CD8-positive, alpha-beta memory T cell (primary cell): ENCODE measurements around the gene DCC. TPM values are rescaled to one million over a fixed set of nuclear protein-coding genes. Genes with fewer than 3 reads are reported as not detected.

Experiments
- CTCF ChIA-PET: fragments of 350-600 bp; sonication (Branson Sonifier 250); formaldehyde crosslinking; loops from one replicate; lab custom pipeline; 2021; ENCODE audit warnings: antibody characterized with exemption; lab: Charles Lee
- POLR2A ChIA-PET: fragments of 350-600 bp; sonication (Branson Sonifier 250); formaldehyde crosslinking; loops from one replicate; lab custom pipeline; 2021; ENCODE audit warnings: antibody characterized with exemption; lab: Charles Lee
- DNase-seq, 5 donors: peaks; one replicate each; pipeline versions ENCODE4 v3.0.0 to v3.0.0-alpha.2; 2020 to 2022; ENCODE audit warnings: mixed read lengths in 1 of 5
- H3K27ac ChIP-seq: one replicate; pipeline ENCODE4 v1.7.0; 2013; ENCODE audit warnings: low read depth, mild to moderate bottlenecking, low read length, moderate library complexity
- H3K27me3 ChIP-seq: 2 replicates; pipeline ENCODE4 v1.7.0; 2013; ENCODE audit warnings: low read length, mild to moderate bottlenecking; ENCODE audit not compliant: insufficient read depth, poor library complexity, severe bottlenecking
- H3K36me3 ChIP-seq: 2 replicates; pipeline ENCODE4 v1.7.0; 2013; ENCODE audit warnings: mild to moderate bottlenecking, low read length, moderate library complexity; ENCODE audit not compliant: insufficient read depth
- H3K4me1 ChIP-seq: 2 replicates; pipeline ENCODE4 v1.7.0; 2013; ENCODE audit warnings: mild to moderate bottlenecking, low read length, moderate library complexity; ENCODE audit not compliant: insufficient read depth
- H3K4me3 ChIP-seq: 2 replicates; pipeline ENCODE4 v1.7.0; 2013; ENCODE audit warnings: mild to moderate bottlenecking, low read length
- H3K9me3 ChIP-seq: 2 replicates; pipeline ENCODE4 v1.7.0; 2013; ENCODE audit warnings: mild to moderate bottlenecking, low read length
- H3K27ac Mint-ChIP-seq, 8 donors: one replicate each; pipeline ENCODE4 v1.8.0; 2020 to 2021; ENCODE audit warnings: mixed read lengths in 8 of 8, mild to moderate bottlenecking in 6 of 8, inconsistent platforms in 3 of 8, moderate library complexity in 3 of 8
- H3K27me3 Mint-ChIP-seq, 2 donors: one replicate each; pipeline ENCODE4 v1.8.0; 2020 to 2021; ENCODE audit warnings: mixed read lengths in 2 of 2, mild to moderate bottlenecking in 1 of 2, moderate library complexity in 1 of 2
- H3K36me3 Mint-ChIP-seq, 3 donors: one replicate each; pipeline ENCODE4 v1.8.0; 2020 to 2021; ENCODE audit warnings: mixed read lengths in 3 of 3, inconsistent platforms in 1 of 3, mild to moderate bottlenecking in 1 of 3
- H3K4me1 Mint-ChIP-seq, 3 donors: one replicate each; pipeline ENCODE4 v1.8.0; 2020 to 2021; ENCODE audit warnings: mixed read lengths in 3 of 3, inconsistent platforms in 1 of 3, mild to moderate bottlenecking in 1 of 3
- H3K4me3 Mint-ChIP-seq, 7 donors: one replicate each; pipeline ENCODE4 v1.8.0; 2020 to 2021; ENCODE audit warnings: mixed read lengths in 7 of 7, mild to moderate bottlenecking in 6 of 7, moderate library complexity in 4 of 7, inconsistent platforms in 2 of 7
- H3K9me3 Mint-ChIP-seq, 5 donors: one replicate each; pipeline ENCODE4 v1.8.0; 2020 to 2022; ENCODE audit warnings: mixed read lengths in 5 of 5, mild to moderate bottlenecking in 3 of 5, moderate library complexity in 2 of 5, inconsistent platforms in 1 of 5
- polyA plus RNA-seq: library from polyadenylated mRNA; unstranded; fragments of 300-500 nt; fragmentation: Illumina TruSeq; gene quantifications from one replicate; pipeline ENCODE4 v1.2.3, GENCODE V29; 2021
- total RNA-seq, 2 experiments: library from RNA; stranded (reverse); gene quantifications; one replicate each; pipeline ENCODE4 v1.2.3, GENCODE V29; 2021

The DCC gene
- total and polyA plus RNA-seq, 3 experiments from 2014 or later, result not detected

DNA sequence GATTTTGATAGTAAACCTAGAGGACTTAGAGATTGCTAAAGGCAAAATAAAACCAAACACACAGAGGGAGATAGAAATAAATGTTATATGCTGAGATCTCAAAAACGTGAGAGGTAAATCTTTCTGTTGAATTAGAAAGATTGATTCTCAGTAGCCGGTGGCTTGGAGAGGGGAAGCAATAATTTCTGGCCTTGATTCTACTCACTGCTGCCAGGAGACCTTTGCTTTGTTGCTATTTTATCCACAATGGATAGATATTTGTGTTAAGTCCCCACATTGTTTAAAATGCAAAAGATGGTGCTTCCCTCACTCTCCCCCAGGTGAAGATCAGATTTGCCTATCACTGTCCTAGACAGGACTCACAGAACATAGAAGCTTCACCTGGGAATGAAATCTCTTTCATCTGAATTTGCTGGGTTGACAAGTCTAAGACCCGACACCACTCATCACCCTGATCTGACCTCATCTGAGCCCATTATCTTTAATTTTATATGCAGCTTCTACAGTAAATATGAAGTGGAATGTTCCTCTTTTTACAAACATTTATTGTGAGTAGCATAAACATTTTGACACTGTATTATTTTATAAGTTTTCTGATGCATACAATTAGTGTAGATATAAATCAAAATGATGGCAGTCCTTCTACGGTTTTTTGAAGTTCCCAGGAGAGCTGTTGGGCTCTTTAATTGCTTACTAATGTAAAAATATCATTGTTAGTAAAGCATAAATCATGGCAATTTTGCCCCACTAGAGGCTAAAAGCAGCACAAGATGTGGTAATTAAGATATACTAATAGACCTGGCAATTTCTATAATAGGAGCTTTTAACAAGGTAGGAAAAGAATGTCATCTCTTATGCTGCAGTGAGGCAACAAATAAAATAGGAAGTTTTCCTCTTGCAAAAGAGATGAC, 149.7 kb downstream of the DCC start:
- no peak for DNase-seq
- H3K4me3 ChIP-seq, result no peak overlapping the region
- H3K4me1 ChIP-seq, result no peaks in the 10 kb centered on the region
- no peaks in the 10 kb centered on the region for H3K36me3 ChIP-seq
- H3K4me1 Mint-ChIP-seq, result no peaks in the 10 kb centered on the region
- no peak overlapping the region for H3K27ac Mint-ChIP-seq
- H3K9me3 Mint-ChIP-seq, result peaks cover 7 to 12% (median 9%) of the 10 kb centered on the region in 5 donors
- ChIA-PET POLR2A (no interaction called here), CTCF (interaction anchor here (1.6 kb wide), 1 partner anchor 40 kb away, joined by 3 read pairs; no protein-coding TSS in a partner anchor)
- H3K27me3 ChIP-seq, result no peaks in the 10 kb centered on the region
- H3K4me3 Mint-ChIP-seq, result no peak overlapping the region
- H3K36me3 Mint-ChIP-seq, result no peaks in the 10 kb centered on the region
- H3K9me3 ChIP-seq, result peaks cover 3% of the 10 kb centered on the region
- H3K27ac ChIP-seq, result no peak overlapping the region
- no peaks in the 10 kb centered on the region for H3K27me3 Mint-ChIP-seq

DNA sequence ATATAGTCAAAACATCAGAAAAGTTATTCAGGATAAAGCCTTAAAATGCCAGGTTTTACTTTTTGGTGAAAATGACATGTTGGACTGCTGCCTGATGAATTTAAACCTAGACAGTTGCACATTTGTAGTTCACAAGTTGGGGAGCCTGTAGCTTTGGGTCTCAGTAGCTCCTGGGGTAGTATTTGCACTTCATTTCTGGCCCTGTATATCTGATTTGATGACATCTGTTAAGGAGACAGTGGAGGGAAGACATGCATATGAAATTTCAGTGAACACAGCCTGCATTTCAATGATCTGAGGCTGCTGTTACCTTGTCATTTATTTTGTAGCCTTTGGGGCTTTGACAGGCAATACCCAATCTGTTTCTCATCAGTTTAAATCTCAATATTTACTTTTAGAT, 156.4 kb downstream of the DCC start:
- Mint-ChIP-seq H3K9me3 (peaks cover 7 to 21% (median 8%) of the 10 kb centered on the region in 5 donors), H3K27ac (no peak overlapping the region), H3K4me3 (no peak overlapping the region), H3K27me3 (no peaks in the 10 kb centered on the region), H3K36me3 (no peaks in the 10 kb centered on the region), H3K4me1 (no peaks in the 10 kb centered on the region)
- no peaks in the 10 kb centered on the region for H3K36me3 ChIP-seq
- CTCF ChIA-PET, result no interaction called here
- POLR2A ChIA-PET, result no interaction called here
- H3K27me3 ChIP-seq, result no peaks in the 10 kb centered on the region
- H3K4me1 ChIP-seq, result no peaks in the 10 kb centered on the region
- no peak for DNase-seq
- H3K9me3 ChIP-seq, result peaks cover 3% of the 10 kb centered on the region
- H3K27ac ChIP-seq, result no peak overlapping the region
- no peak overlapping the region for H3K4me3 ChIP-seq

DNA sequence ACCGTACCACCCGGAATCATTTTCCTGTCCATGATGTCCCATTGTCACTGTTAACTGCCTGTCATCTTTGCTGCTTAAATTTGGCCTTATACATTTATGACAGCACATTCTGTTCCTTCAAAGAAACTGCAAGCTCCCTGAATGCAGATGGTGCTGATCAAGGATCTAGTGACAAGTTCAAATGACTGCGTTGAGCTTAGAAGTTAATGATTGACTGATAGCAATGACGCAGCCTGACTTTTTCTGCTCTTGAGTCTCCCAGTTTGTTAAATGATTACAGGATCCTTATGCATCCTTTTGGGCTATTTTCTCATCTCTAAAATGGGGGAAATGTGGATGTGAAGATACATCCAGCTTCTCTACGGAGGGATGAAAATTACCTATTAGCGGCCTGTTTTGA, 159.0 kb downstream of the DCC start:
- no peak for DNase-seq
- Mint-ChIP-seq H3K4me1 (no peaks in the 10 kb centered on the region), H3K27me3 (no peaks in the 10 kb centered on the region), H3K27ac (no peak overlapping the region), H3K9me3 (peaks cover 3 to 15% (median 9%) of the 10 kb centered on the region in 5 donors), H3K36me3 (no peaks in the 10 kb centered on the region), H3K4me3 (no peak overlapping the region)
- H3K9me3 ChIP-seq, result peaks cover 2% of the 10 kb centered on the region
- POLR2A ChIA-PET, result no interaction called here
- no peaks in the 10 kb centered on the region for H3K36me3 ChIP-seq
- CTCF ChIA-PET, result no interaction called here
- no peaks in the 10 kb centered on the region for H3K27me3 ChIP-seq
- no peak overlapping the region for H3K4me3 ChIP-seq
- no peak overlapping the region for H3K27ac ChIP-seq
- H3K4me1 ChIP-seq, result no peaks in the 10 kb centered on the region

DNA sequence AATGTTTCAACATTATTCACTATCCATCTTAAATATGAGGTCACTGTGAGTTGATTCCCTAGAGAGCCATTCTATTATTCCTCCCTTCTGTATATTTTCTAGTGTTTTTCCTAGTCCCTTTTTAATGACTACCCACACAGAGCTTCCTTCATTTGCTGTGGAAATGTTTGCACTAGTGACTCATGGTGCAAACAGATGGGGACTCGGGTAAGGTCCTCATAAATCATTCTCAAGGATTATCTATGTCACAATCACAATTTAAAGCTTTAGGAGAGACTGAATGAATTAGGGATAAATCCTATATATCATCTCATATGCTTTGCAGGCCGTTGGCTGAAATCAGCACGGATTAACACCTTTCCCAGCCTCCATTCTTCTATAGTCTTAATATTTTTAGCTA, 159.6 kb downstream of the DCC start:
- no peak overlapping the region for H3K27ac ChIP-seq
- no peaks in the 10 kb centered on the region for H3K9me3 ChIP-seq
- Mint-ChIP-seq H3K27me3 (no peaks in the 10 kb centered on the region), H3K36me3 (no peaks in the 10 kb centered on the region), H3K4me1 (no peaks in the 10 kb centered on the region), H3K27ac (no peak overlapping the region), H3K4me3 (no peak overlapping the region), H3K9me3 (peaks cover under 1 to 11% (median 5%) of the 10 kb centered on the region in 5 donors)
- POLR2A ChIA-PET, result no interaction called here
- no peak overlapping the region for H3K4me3 ChIP-seq
- no peaks in the 10 kb centered on the region for H3K4me1 ChIP-seq
- H3K36me3 ChIP-seq, result no peaks in the 10 kb centered on the region
- H3K27me3 ChIP-seq, result no peaks in the 10 kb centered on the region
- CTCF ChIA-PET, result no interaction called here
- no peak for DNase-seq

DNA sequence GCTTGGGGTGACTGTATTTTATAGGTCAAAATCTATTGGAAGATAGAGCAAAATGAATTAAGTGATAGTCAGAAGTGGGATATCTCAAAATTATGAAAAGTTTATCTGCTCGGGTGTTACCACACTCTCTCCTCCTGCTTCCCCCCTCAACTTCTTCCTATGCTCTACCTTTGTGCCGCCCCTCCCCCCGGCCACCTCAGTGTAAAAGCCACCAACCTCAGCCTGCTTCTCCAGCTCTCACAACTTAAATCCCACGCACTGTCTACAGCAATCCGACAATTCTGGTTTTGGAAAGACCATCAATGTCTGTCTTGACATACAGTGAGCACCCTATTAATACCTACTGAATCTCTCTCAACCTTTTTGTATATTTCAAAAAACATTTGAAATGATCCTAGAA, 164.6 kb downstream of the DCC start:
- Histone ChIP-seq H3K27ac (no peak overlapping the region), H3K4me3 (no peak overlapping the region), H3K27me3 (no peaks in the 10 kb centered on the region), H3K4me1 (no peaks in the 10 kb centered on the region), H3K9me3 (no peaks in the 10 kb centered on the region), H3K36me3 (no peaks in the 10 kb centered on the region)
- POLR2A ChIA-PET, result no interaction called here
- no peaks in the 10 kb centered on the region for H3K4me1 Mint-ChIP-seq
- CTCF ChIA-PET, result no interaction called here
- H3K27ac Mint-ChIP-seq, result no peak overlapping the region
- no peak for DNase-seq
- H3K4me3 Mint-ChIP-seq, result no peak overlapping the region
- H3K9me3 Mint-ChIP-seq, result peaks cover 2 to 13% (median 5%) of the 10 kb centered on the region in 5 donors
- H3K27me3 Mint-ChIP-seq, result no peaks in the 10 kb centered on the region
- H3K36me3 Mint-ChIP-seq, result no peaks in the 10 kb centered on the region

DNA sequence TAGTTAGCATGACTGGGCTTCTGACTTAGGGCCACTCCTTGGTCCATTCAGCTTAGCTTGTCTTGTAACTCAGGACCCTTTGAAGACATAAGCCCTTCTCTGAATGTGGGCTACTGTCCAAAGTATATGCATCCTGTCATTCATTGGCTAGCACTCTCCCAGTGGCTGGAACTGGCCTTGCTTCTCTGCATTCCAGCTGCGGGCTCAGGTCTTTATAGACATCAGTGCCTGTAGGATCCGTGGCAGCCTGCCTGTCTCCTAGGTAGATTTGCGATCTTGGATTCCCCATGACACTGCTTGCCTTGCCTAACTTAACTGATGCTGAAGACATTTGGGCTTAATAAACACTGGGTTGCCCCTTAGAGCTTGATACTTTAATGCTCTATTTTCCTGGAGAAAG, 170.1 kb downstream of the DCC start:
- no peaks in the 10 kb centered on the region for H3K36me3 ChIP-seq
- POLR2A ChIA-PET, result no interaction called here
- H3K4me1 ChIP-seq, result no peaks in the 10 kb centered on the region
- no peak overlapping the region for H3K4me3 ChIP-seq
- Mint-ChIP-seq H3K27ac (no peak overlapping the region), H3K9me3 (peaks cover 2 to 9% (median 3%) of the 10 kb centered on the region in 5 donors), H3K27me3 (no peaks in the 10 kb centered on the region), H3K4me1 (no peaks in the 10 kb centered on the region), H3K4me3 (no peak overlapping the region), H3K36me3 (no peaks in the 10 kb centered on the region)
- CTCF ChIA-PET, result interaction anchor here (0.7 kb wide), 1 partner anchor 49 kb away, joined by 3 read pairs; no protein-coding TSS in a partner anchor
- DNase-seq, result no peak
- H3K27me3 ChIP-seq, result no peaks in the 10 kb centered on the region
- no peaks in the 10 kb centered on the region for H3K9me3 ChIP-seq
- H3K27ac ChIP-seq, result no peak overlapping the region

DNA sequence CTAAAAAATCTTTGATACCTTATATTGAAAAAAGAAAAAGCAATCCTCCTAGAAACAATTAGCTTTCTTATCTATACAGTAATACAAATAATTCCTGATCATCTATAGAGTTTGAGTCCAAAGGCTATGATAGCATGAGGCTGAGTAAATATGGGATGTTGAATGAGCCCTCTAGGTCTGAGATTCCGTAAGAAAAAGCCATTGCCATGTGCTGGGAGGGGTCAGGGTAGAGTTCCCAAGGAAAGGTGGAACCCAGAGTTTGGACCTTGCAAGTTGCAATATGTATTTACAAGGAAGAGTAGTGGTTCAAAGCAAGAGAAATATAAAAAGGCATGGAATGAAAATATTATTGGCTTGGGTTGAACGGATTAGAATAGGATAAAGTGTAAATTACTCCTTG, 178.1 kb downstream of the DCC start:
- Mint-ChIP-seq H3K27ac (no peak overlapping the region), H3K4me3 (no peak overlapping the region), H3K4me1 (no peaks in the 10 kb centered on the region), H3K36me3 (no peaks in the 10 kb centered on the region), H3K9me3 (peaks cover 3 to 10% (median 7%) of the 10 kb centered on the region in 5 donors), H3K27me3 (no peaks in the 10 kb centered on the region)
- no peaks in the 10 kb centered on the region for H3K36me3 ChIP-seq
- H3K4me3 ChIP-seq, result no peak overlapping the region
- H3K9me3 ChIP-seq, result no peaks in the 10 kb centered on the region
- ChIA-PET CTCF (no interaction called here), POLR2A (no interaction called here)
- DNase-seq, result no peak
- no peak overlapping the region for H3K27ac ChIP-seq
- no peaks in the 10 kb centered on the region for H3K27me3 ChIP-seq
- H3K4me1 ChIP-seq, result no peaks in the 10 kb centered on the region

DNA sequence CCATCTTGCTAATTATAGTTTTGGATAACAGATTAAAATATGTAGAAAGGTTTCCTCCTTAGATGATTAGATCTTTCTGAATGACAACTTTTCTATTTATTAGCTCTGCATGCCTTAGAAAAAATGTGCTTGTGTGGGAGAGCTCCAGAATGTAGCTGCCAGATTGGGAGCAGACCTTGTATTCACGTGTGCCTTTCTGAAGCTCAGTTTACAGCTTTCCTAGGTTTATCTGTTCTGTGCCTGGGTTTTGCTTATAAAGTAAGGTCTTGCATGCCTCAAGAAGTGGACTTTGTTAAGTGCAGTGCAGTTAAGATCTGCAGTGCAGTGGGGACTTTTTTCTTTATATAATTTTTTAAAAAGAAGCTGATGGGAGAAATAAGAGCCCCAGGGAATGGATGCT, 179.0 kb downstream of the DCC start:
- H3K4me1 ChIP-seq, result no peaks in the 10 kb centered on the region
- no peak for DNase-seq
- H3K4me1 Mint-ChIP-seq, result no peaks in the 10 kb centered on the region
- no peak overlapping the region for H3K4me3 ChIP-seq
- ChIA-PET CTCF (no interaction called here), POLR2A (no interaction called here)
- H3K27ac Mint-ChIP-seq, result no peak overlapping the region
- no peaks in the 10 kb centered on the region for H3K27me3 Mint-ChIP-seq
- no peaks in the 10 kb centered on the region for H3K36me3 ChIP-seq
- no peaks in the 10 kb centered on the region for H3K27me3 ChIP-seq
- no peaks in the 10 kb centered on the region for H3K9me3 ChIP-seq
- peaks cover 3 to 10% (median 7%) of the 10 kb centered on the region in 5 donors for H3K9me3 Mint-ChIP-seq
- H3K36me3 Mint-ChIP-seq, result no peaks in the 10 kb centered on the region
- H3K27ac ChIP-seq, result no peak overlapping the region
- H3K4me3 Mint-ChIP-seq, result no peak overlapping the region
